ENCODE measurements around the gene CALB2.

CALB2 gene

GRCh38 chr16:71426069-71426879, 67.8 kb downstream of the CALB2 start:
- DNase-seq (ENCODE audit: low spot score): peak; percentile 71

- DNase-seq (ENCODE audit: low spot score): no peak
Observed at GRCh38 chr16:71426880-71427615, 68.5 kb downstream of the CALB2 start.

- no peak for DNase-seq (ENCODE audit: low spot score)
Observed at GRCh38 chr16:71428385-71428784, 69.9 kb downstream of the CALB2 start.

GRCh38 chr16:71428883-71429282, 70.4 kb downstream of the CALB2 start:
- DNase-seq (ENCODE audit: low spot score): no peak

- DNase-seq (ENCODE audit: low spot score): no peak
Observed at GRCh38 chr16:71429581-71429980, 71.1 kb downstream of the CALB2 start.

GRCh38 chr16:71430744-71431143, 72.2 kb downstream of the CALB2 start:
- no peak for DNase-seq (ENCODE audit: low spot score)

- no peak for DNase-seq (ENCODE audit: low spot score)
Observed at GRCh38 chr16:71431176-71431575, 72.7 kb downstream of the CALB2 start.

- no peak for DNase-seq (ENCODE audit: low spot score)
Observed at GRCh38 chr16:71431991-71432390, 73.5 kb downstream of the CALB2 start.

GRCh38 chr16:71432906-71433305, 74.4 kb downstream of the CALB2 start:
- DNase-seq (ENCODE audit: low spot score): no peak

- DNase-seq (ENCODE audit: low spot score): no peak
Observed at GRCh38 chr16:71436473-71436872, 78.0 kb downstream of the CALB2 start.

GRCh38 chr16:71439523-71439922, 81.0 kb downstream of the CALB2 start:
- DNase-seq (ENCODE audit: low spot score): no peak

Data from SK-N-DZ (cell line).